ENCODE data around the gene SDHAF3.

The SDHAF3 gene

DNA sequence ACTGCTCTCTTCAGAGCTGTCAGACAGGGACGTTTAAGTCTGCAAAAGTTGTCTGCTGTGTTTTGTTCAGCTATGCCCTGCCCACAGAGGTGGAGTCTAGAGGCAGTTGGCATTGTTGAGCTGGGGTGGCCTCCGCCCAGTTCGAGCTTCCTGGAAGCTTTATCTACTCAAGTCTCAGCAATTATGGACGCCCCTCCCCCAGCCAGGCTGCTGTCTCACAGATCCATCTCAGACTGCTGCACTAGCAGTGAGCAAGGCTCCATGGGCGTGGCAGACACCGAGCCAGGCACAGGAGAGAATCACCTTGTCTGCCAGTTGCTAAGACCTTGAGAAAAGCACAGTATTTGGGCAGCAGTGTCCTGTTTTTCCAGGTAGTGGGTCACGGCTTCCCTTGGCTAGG, 98.1 kb downstream of the SDHAF3 start:
- DNase-seq (ENCODE audit: extremely low read depth in 1 of 2, low read depth in 1 of 2) = no peak

DNA sequence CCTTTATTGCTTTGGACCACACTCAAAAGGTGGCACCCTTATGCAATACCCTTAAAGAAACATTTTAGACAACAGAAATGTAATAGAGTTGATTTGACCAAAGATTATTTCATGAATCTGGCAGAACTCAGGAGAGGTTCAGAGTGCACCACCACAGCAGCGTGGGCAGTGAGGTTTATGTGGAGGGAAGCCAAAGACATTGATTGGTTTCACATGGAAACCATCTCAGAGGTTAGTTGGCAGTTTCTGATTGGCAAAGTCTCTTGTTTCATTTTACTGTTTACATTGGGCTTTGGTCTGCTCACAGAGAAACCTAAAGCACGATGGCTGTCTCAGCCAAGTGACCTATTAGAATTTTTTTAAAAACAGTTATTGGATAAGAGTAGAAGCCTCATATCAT, 101.3 kb downstream of the SDHAF3 start:
- no peak for DNase-seq (ENCODE audit: extremely low read depth in 1 of 2, low read depth in 1 of 2)

DNA sequence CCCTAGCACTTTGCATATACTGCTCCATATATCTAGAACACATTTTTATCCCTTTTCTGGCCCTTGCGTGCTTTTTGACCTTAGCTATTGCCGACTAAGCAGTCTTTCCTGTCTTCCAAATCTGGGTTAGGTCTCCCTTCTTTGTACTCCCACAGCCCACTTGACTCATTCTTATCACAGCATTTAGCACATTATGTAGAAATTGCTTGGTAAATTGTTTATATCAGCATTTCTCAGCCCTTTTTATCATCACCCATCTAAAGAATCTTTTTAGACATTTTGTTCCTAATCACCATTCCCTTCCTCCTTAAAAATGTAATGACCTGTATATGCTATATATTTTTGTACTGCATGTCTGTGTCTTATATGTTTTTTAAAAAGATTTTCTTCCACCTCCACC, 101.7 kb downstream of the SDHAF3 start:
- no peak for DNase-seq (ENCODE audit: extremely low read depth in 1 of 2, low read depth in 1 of 2)

DNA sequence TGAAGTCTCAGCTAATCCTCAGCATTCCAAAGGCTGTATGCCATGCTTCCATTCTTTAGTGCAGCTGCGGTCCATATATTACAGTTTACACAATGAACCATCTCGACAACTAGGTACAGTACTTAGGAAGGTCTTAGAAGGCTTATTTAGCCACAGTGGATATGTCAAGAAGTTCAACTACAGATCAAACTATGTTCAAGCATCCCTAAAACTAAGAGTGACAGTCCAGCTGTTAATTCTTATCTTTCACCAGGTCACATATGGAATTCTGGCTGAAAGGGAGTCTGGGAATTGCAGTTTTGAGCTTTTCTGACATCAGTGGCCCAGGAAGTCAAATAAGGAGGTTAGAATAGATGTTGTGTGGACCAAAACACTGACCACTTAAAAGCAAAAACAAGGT, 106.8 kb downstream of the SDHAF3 start:
- no peak for DNase-seq (ENCODE audit: extremely low read depth in 1 of 2, low read depth in 1 of 2)

DNA sequence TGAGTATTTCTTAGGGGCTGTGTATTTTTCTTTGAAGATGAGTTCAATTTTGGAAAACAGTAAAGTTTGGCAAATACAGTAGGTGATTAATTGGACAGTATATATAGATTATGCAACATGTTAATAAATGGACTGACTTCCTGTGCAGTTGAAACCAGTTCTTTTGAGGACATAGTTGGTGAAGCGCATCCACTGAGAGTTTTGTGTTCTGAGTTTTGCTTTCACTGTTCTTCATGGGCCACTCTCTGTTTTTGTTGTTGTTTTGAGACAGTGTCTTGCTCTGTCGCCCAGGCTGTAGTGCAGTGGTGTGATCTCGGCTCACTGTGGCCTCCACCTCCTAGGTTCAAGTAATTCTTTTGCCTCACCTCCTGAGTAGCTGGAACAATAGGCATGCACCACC, 109.0 kb downstream of the SDHAF3 start:
- no peak for DNase-seq (ENCODE audit: extremely low read depth in 1 of 2, low read depth in 1 of 2)

Measured in stimulated activated CD8-positive, alpha-beta memory T cell treated with anti-CD3 and anti-CD28 coated beads, Interleukin-7, amount 100 ng/mL, for 48 hours (primary cell).